ENCODE data around the gene ABR.
"Not testable (repeated sequence)": the region's sequence is repeated elsewhere in the genome, so short reads cannot be mapped to it uniquely, and the experiment has no call there.

The ABR gene

GRCh38 chr17:1173432-1174262 lies 6.1 kb downstream of the ABR start:
- DNase-seq (ENCODE audit: low spot score): no peak

DNA sequence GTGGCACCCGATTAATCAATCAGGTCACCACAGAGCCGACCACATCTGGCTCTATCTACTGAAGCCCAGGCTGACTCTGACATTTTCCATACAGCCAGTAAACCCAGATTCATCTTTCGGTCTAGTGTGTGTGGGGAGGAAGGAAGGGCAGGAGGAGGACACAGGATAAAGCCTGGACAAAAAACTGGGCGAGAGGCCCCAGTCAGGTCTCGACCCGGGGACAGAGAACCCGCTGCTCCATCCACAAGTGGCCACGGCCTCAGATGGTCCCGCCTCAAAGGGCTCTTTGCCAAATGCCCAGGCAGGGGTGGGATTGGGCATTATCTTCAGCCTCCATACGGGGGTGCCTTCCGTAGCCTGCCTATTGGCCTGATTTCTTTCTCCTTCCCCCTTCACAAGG lies 7.8 kb downstream of the ABR start:
- no peak for DNase-seq (ENCODE audit: low spot score)

GRCh38 chr17:1170739-1171138 lies 9.0 kb downstream of the ABR start:
- DNase-seq (ENCODE audit: low spot score): no peak

- DNase-seq (ENCODE audit: low spot score): no peak
Observed at GRCh38 chr17:1169929-1170312, 9.9 kb downstream of the ABR start.

DNA sequence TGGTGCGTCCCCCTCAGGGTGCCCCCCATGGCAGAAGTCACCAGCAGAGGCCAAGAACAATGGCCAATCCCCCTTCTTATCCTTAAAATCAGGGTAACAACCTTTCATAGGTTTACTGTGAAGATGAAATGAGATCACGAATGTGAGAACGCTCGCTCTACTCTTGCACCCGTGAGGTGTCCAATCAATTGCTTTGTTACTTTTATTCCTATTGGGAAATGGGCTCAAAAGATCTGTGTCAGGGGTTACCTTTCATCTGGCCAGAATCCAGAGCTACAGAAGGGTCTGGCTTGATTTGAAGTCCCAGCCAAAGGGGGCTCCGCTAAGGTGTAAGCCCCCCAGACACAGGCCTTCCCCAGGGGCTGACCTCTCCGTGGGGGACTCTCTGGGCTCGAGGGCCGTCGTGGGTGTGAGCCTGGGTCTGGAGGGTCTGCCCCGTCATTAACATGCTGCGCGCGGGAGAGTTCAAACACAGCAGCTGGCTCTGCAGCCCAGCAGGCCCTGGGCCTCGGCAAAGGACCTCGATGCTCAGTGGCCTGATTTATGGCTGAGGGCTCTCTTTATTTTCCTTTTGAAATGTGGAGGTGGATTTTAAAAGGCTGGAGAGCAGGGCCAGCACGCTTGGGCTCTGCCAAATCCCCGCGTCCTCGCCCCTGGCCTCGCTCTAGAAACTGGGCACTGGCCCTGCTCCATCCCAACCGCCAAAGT lies 10.4 kb downstream of the ABR start:
- no peak for DNase-seq (ENCODE audit: low spot score)

- DNase-seq (ENCODE audit: low spot score): no peak
Observed at GRCh38 chr17:1168533-1169220, 11.1 kb downstream of the ABR start.

DNA sequence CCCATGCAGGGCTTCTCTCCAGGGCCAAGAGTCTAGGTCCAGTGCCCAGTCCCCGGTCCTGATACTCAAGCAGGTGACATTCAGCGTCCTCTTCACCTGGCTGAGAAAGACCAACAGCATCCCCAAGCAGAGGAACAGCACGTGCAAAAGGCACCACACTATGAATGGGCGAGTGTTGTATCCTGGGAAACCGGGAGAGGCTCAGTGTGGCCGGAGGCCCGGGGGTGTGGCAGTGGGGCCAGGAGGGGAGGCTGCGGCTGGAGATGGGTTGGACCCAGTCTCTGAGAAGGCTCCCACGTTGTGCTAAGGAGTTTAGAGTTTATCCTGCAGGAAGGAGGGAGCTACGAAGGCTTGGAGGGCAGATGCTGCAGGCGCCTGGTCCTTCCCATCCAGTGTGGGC lies 13.5 kb downstream of the ABR start:
- no peak for DNase-seq (ENCODE audit: low spot score)

- no peak for DNase-seq (ENCODE audit: low spot score)
Observed at GRCh38 chr17:1165836-1166235, 13.9 kb downstream of the ABR start.

DNA sequence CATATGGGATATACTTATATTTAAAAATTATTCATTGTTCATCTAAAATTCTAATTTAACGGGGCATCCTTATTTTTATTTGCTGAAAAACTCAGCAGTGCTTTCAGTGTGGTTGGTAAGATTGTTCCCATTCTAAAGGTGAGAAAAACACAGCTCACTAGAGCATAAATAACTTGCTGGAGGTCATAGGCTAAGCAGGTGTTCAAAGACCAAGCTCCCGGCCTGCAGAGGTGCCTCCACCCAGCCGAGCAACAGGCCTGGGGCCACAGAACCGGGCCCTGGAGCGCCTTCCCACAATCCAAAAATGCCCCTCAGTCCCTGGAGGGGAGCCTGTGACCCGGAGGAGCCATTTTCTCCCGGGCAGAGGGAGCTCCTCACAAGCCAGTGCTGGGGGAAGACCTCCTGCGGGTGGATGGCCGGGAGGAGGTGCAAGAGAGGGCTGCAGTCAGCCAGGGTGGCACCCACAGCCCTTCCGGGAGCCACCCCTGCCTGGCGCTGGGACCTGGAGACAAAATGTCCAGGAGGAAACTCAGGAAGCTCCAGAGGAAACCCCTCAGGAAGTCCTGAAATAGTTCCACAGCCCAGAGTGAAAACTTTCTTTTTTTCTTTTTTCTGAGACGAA lies 14.7 kb downstream of the ABR start:
- no peak for DNase-seq (ENCODE audit: low spot score)

- no peak for DNase-seq (ENCODE audit: low spot score)
Observed at GRCh38 chr17:1162116-1162855, 17.5 kb downstream of the ABR start.

- DNase-seq (ENCODE audit: low spot score): no peak
Observed at GRCh38 chr17:1160591-1161390, 19.0 kb downstream of the ABR start.

- DNase-seq (ENCODE audit: low spot score): no peak
Observed at GRCh38 chr17:1159431-1160180, 20.2 kb downstream of the ABR start.

GRCh38 chr17:1158879-1159278 lies 20.9 kb downstream of the ABR start:
- DNase-seq (ENCODE audit: low spot score): no peak

DNA sequence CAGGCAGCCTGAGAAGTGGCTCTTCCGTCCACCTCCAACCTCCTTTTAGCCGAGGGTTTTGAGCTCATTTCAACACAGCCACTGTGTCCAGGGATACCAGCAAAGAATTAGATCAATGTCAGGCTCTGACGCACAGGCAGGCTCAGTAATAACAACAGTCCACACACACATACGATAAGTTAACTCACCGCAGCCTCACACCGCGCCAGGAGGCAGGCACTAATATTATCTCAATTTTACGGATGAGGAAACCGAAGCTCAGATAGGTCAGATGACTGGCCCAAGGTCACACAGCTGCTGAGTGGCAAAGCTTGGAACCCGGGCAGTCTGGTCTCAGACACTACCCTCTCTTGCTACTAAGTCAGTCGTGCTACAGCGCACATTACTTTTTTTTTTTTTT lies 22.9 kb downstream of the ABR start:
- no peak for DNase-seq (ENCODE audit: low spot score)

DNA sequence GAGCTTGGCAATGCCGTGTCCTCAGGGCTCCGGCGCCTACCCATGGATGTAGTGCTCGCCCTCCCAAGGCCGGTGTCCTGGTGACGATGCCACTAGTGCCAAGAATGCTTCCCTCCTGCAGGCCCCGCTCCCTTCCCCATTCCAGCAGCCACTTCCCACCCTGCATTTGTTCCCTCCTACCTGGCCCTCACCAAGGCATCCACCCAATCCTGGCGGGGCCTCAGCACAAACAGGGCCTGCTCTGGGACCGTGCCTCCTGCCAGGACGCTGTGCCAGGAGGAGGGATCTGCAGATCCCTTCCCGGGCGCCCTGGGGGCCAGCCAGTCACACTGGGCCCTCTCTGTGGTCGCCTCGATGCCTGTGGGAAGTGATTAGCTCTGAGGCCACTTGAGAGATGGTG lies 25.1 kb downstream of the ABR start:
- no peak for DNase-seq (ENCODE audit: low spot score)

DNA sequence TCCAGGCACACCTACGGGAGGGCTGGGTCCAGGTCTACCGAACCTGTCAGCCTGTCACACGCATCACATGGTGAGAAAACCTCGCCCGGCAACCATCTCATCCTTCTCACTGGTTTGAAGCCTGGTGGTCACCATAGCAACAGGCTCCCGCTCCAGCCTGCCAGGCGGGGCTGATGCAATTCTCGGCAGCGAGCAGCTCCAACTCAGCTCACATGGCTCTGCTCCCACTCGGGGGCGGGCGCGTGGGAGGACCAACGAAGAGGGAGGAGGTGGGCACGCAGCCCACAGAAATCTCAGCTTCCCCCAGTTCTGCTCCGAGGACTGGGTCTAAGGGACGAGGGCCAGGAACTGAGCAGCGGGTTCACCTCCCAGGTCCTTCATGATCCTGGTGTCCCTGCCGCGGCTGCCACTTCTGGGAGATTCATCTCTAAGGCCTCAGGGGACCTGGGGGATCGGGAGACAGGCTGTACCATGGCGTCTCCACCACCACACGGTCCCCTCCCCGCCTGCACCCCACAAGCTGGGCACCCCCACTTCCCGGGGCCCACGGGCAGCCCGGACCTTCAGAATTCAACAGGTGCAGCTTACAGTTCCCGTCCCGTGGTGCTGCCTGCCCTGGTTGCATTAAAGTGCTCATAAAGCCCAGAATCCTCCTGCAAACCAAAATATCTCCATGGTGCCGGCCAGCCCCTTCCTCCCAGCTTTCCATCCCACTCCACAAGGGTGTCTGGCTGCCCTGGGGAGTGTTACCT lies 25.8 kb downstream of the ABR start:
- DNase-seq (ENCODE audit: low spot score): peak; percentile 95

DNA sequence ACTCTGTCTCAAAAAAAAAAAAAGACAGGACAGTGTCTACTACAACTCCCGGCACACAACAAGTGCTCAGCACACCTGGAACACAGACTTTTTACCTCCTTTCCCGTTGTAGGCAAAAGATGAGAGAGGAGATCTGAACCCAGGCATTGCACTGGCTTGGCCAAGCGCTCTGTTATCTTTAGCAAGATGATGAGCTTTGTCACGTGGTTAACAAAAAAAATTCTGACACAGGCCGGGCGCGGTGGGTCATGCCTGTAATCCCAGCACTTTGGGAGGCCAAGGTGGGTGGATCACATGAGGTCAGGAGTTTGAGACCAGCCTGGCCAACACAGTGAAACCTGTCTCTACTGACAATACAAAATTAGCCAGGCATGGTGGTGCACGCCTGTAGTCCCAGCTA lies 27.2 kb downstream of the ABR start:
- not testable (repeated sequence) for DNase-seq (ENCODE audit: low spot score)

DNA sequence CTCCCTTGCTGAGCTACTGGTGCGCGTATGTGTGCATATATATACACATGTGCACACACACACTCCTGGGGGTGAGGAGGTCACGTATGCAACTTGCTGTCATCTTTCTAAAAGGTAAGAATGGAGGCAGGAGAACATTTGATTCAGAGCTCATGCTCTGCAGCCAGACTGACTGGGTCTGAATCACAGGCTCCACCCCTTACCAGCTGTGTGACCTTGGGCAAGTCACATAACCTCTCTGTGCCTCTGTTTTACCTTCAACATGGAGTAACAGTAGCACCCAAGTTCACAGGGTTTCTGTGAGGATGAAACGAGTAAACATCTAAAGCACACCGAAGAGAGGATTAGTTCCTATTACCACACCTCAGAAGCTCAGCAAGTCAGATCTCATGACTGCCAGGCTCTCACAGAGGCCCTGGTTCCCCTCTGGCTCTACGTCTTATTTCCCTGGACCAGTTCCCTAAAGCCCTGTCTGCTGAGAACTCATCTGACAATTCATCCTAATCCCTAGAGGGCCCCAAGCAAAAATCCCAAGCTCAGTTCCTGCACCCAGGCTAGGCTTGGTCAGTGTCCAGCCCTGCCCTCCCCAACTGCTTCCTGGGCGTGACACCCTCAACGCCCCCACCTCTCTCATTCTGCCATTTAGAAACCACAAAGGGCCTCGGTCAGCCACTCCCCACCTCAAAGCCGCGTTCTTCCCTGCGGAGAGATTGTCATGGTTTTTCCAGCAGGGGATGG lies 28.7 kb downstream of the ABR start:
- no peak for DNase-seq (ENCODE audit: low spot score)

DNA sequence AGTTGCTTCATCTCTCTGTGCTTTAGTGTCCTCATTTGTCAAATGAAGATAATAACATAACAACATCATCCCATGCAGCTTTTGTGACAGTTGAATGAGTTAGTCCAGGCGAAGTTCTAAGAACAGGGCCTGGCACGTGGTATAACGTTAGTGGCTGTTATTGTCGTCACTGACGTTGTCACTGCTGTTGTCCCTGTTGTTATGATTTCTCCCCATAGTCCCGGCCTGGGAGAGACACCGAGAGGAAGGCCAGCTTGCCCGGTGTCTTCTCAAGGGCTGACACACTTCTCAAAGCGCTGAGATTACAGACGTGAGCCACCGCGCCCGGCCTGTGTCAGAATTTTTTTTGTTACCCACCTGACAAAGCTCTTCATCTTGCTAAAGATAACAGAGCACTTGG lies 29.9 kb downstream of the ABR start:
- no peak for DNase-seq (ENCODE audit: low spot score)

Measured in AG20443 (cell line).